ENCODE results near the gene DENND1B. TPM values are rescaled to one million over a fixed set of nuclear protein-coding genes. Genes with fewer than 3 reads are reported as not detected.

DENND1B gene
- total RNA-seq, 1 experiment from 2014 or later: 6.3 TPM

DNA sequence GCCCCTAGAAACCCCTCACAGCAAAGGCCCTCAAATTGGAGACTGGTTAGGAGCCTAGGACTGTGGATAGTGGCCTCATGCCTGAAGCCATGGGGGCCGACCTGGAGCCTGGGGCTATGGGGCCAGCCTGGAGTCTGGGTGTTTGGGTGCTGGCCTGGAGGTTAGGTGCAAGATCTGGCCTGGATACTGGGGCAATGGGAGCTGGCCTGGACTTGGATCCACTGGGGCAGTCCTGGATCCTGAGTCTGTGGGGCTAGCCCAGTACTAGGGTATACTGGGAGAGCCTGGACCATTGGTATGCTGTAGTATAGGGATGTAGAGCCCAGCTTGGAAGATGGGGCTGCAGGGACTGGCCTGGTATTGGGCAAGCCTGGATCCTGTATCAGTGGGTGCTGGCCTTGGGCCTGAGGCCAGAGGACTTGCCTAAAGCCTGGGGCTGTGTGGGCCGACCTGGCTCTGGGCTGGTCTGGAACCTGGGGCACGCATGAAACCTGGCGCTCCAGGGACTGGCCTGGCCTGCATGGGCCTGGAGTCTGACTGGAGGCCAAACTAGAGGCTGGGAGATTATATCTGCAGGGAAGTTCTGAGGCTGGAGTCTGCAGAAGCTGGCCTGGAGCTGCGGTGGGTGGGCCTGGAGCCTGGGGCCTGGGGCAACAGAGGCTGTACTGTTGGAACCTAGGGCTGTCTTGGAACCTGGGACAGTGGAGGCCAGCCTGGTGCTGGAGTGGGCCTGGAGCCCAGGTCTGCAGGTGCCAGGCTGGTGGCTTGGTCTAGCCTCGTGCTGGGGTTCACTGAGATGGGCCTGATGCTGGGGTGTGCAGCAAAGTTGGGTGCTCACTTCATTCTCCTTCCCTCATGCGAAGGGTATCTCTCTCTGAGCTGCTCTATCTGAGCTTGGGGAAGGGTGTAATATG lies 12.6 kb upstream of the DENND1B start:
- Histone ChIP-seq H3K14ac (ENCODE audit: insufficient read depth, low read length) (no peak overlapping the region; the same call in 1 of the 2 replicates), H3K27me3 (ENCODE audit: insufficient read depth, low read length) (no peaks in the 10 kb centered on the region), H4K8ac (replicated peaks; ENCODE audit: insufficient read length, low read depth, low read length) (no peak overlapping the region), H3K23me2 (ENCODE audit: insufficient read length, low read depth, low read length, poor library complexity, severe bottlenecking) (no peaks in the 10 kb centered on the region), H2BK12ac (ENCODE audit: insufficient read length, low read depth, low read length) (no peak overlapping the region), H3K4me2 (ENCODE audit: insufficient read depth, insufficient read length, low read length) (no peak overlapping the region), H4K5ac (ENCODE audit: insufficient read length, low read depth, low read length) (no peak overlapping the region), H2BK15ac (ENCODE audit: low read depth, low read length) (no peak overlapping the region), H3K56ac (ENCODE audit: insufficient read length, low read depth, low read length) (no peak overlapping the region), H3K23ac (ENCODE audit: insufficient read length, low read depth, low read length) (no peak overlapping the region), H2BK5ac (ENCODE audit: insufficient read length, low read length) (no peak overlapping the region), H4K20me1 (ENCODE audit: control insufficient read depth, insufficient read depth, insufficient read length) (no peaks in the 10 kb centered on the region), H3T11ph (ENCODE audit: low read length) (no peak overlapping the region), H2BK120ac (ENCODE audit: low read depth, low read length, poor library complexity, severe bottlenecking) (no peak overlapping the region), H2AK5ac (ENCODE audit: insufficient read length, low read length) (no peak overlapping the region), H3K9me3 (ENCODE audit: control insufficient read depth, low read depth, low read length) (no peaks in the 10 kb centered on the region), H3K79me1 (ENCODE audit: insufficient read depth, low read depth, low read length, poor library complexity, severe bottlenecking) (no peaks in the 10 kb centered on the region), H2AFZ (ENCODE audit: low read length) (no peak overlapping the region), H2BK20ac (ENCODE audit: low read depth, low read length, poor library complexity, severe bottlenecking) (no peak overlapping the region), H3K27ac (ENCODE audit: insufficient read length, low read depth, low read length) (no peak overlapping the region), H3K79me2 (ENCODE audit: insufficient read depth, low read length) (no peaks in the 10 kb centered on the region), H3K4me1 (ENCODE audit: insufficient read depth, low read length) (no peaks in the 10 kb centered on the region; the same call in 1 of the 2 replicates), H3K18ac (ENCODE audit: insufficient read length, low read depth, low read length) (no peak overlapping the region), H3K4ac (ENCODE audit: low read depth, low read length) (no peak overlapping the region), H4K91ac (ENCODE audit: insufficient read length, low read depth, low read length) (no peak overlapping the region), H3K9ac (ENCODE audit: extremely low read depth, insufficient read length, low read length) (no peak overlapping the region)
- Mint-ChIP-seq H3K4me1 (0 out of 4 replicates have a peak, but pooled peaks cover 0 to 3% of the 10 kb centered on the region in 2 experiments), H3K9me3 (no peaks in the 10 kb centered on the region), H3K36me3 (ENCODE audit: insufficient read depth in 1 of 3, low read depth in 3 of 3) (no peaks in the 10 kb centered on the region), H3K27ac (no peak overlapping the region; a peak in 1 of 7 replicates), H3K27me3 (ENCODE audit: low read depth) (no peaks in the 10 kb centered on the region; the same call in 1 of the 2 replicates), H3K4me3 (no peak overlapping the region)
- WGBS (ENCODE audit: extremely low coverage, insufficient read length, low lambda C conversion rate): no CpG with 5 or more reads among the region's 7 CpGs
- DNase-seq: no peak
- TF ChIP-seq, protein P1, sequence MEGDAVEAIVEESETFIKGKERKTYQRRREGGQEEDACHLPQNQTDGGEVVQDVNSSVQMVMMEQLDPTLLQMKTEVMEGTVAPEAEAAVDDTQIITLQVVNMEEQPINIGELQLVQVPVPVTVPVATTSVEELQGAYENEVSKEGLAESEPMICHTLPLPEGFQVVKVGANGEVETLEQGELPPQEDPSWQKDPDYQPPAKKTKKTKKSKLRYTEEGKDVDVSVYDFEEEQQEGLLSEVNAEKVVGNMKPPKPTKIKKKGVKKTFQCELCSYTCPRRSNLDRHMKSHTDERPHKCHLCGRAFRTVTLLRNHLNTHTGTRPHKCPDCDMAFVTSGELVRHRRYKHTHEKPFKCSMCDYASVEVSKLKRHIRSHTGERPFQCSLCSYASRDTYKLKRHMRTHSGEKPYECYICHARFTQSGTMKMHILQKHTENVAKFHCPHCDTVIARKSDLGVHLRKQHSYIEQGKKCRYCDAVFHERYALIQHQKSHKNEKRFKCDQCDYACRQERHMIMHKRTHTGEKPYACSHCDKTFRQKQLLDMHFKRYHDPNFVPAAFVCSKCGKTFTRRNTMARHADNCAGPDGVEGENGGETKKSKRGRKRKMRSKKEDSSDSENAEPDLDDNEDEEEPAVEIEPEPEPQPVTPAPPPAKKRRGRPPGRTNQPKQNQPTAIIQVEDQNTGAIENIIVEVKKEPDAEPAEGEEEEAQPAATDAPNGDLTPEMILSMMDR (conservative IDR thresholded peaks at IDR 0.05): no peak
